ENCODE measurements around the gene NOX3.

GRCh38 chr6:155415953-155416352, 39.7 kb downstream of the NOX3 start:
- TF ChIP-seq CTCF (IDR thresholded peaks at IDR 0.05; ENCODE audit: low read depth, low read length, poor library complexity, severe bottlenecking) (peak; percentile 17), EZH2phosphoT487 (IDR thresholded peaks at IDR 0.05; ENCODE audit: borderline replicate concordance, low read length) (no peak)

Measured in DOHH2 (cell line).